HCT116 (cell line): Measurements from ENCODE around the gene CRCP. TPM values are rescaled to one million over a fixed set of nuclear protein-coding genes. Genes with fewer than 3 reads are reported as not detected.
"Not testable (repeated sequence)": the region's sequence is repeated elsewhere in the genome, so short reads cannot be mapped to it uniquely, and the experiment has no call there.

Experiments
- ATAC-seq: fragments of 200-7000 bp; cut with Tn5 transposase; 2 replicates; pipeline ENCODE4 v1.9.1; 2020; ENCODE audit warnings: mild to moderate bottlenecking, moderate library complexity
- BruUV-seq: library from RNA; stranded (reverse); fragments of 400-500 nt; replicated peaks from 2 replicates; lab custom pipeline; 2021; lab: Mats Ljungman, UMichigan
- CTCF ChIA-PET: fragments of 300-600 bp; sonication (Branson Sonifier 250); formaldehyde crosslinking; loops from one replicate; lab custom pipeline; 2021; ENCODE audit warnings: antibody characterized with exemption; lab: Charles Lee
- POLR2A ChIA-PET: fragments of 300-600, 350-600 bp; sonication (Branson Sonifier 250); formaldehyde crosslinking; loops from one replicate; lab custom pipeline; 2021; ENCODE audit warnings: antibody characterized with exemption; lab: Charles Lee
- RAD21 ChIA-PET, 2 experiments: fragments of 300-600 bp; sonication (Branson Sonifier 250); formaldehyde crosslinking; loops; one replicate each; lab custom pipeline; 2023; ENCODE audit warnings: low total read pairs in 2 of 2; ENCODE audit not compliant: uncharacterized antibody in 2 of 2, unreplicated experiment in 2 of 2, low non-redundant PET in 1 of 2; lab: Charles Lee
- DNase-seq: peaks from one replicate; pipeline ENCODE4 v3.0.0-alpha.2; 2010; ENCODE audit warnings: low read depth, low spot score
- H2AFZ ChIP-seq: fragments of 200-600 bp; shearing (Covaris generic), sonication (generic); 2 replicates; pipeline ENCODE4 v1.6.1; 2017; ENCODE audit warnings: low read depth, mixed run types, mixed read lengths, antibody characterized with exemption, low read length; ENCODE audit not compliant: poor library complexity, severe bottlenecking
- H3K27ac ChIP-seq: 2 replicates; pipeline ENCODE4 v1.5.1; 2012; ENCODE audit warnings: low read depth, low read length
- H3K27me3 ChIP-seq: fragments of 200-600 bp; sonication (generic); 2 replicates; pipeline ENCODE4 v1.6.1; 2016; ENCODE audit warnings: mixed run types, low read length, mixed read lengths; ENCODE audit not compliant: insufficient read depth
- H3K36me3 ChIP-seq, 2 experiments: fragments of 200-500 bp in 1 of 2; fragments of 200-600 bp in 1 of 2; sonication (Bioruptor generic) in 1 of 2; sonication (generic) in 1 of 2; 2 replicates each; pipeline versions ENCODE4 v1.5.1 to v1.6.1; 2014 to 2016; ENCODE audit warnings: low read length in 2 of 2, inconsistent platforms in 1 of 2, mixed read lengths in 1 of 2, mixed run types in 1 of 2; ENCODE audit not compliant: insufficient read depth in 2 of 2, control insufficient read depth in 1 of 2
- H3K4me1 ChIP-seq, 2 experiments: fragments of 200-600 bp in 1 of 2; sonication (generic) in 1 of 2; 2 replicates each; pipeline versions ENCODE4 v1.5.1 to v1.6.1; 2012 to 2017; ENCODE audit warnings: low read length in 2 of 2, inconsistent platforms in 1 of 2, mild to moderate bottlenecking in 1 of 2, mixed read lengths in 1 of 2, mixed run types in 1 of 2, moderate library complexity in 1 of 2; ENCODE audit not compliant: insufficient read depth in 2 of 2, control insufficient read depth in 1 of 2
- H3K4me2 ChIP-seq: fragments of 200-600 bp; sonication (generic); 2 replicates; pipeline ENCODE4 v1.6.1; 2017; ENCODE audit warnings: mixed run types, low read length, mixed read lengths
- H3K4me3 ChIP-seq, 2 experiments: fragments of 200-600 bp in 1 of 2; sonication (generic) in 1 of 2; replicated peaks in 1 of 2; 2 replicates each; pipeline ENCODE4 v1.5.1; 2011 to 2016; ENCODE audit warnings: low read length in 2 of 2, control low read depth in 1 of 2, low read depth in 1 of 2, mild to moderate bottlenecking in 1 of 2, mixed read lengths in 1 of 2, mixed run types in 1 of 2
- H3K79me2 ChIP-seq: fragments of 200-600 bp; sonication (generic); 2 replicates; pipeline ENCODE4 v1.6.1; 2017; ENCODE audit warnings: mild to moderate bottlenecking, mixed run types, low read length, moderate library complexity, mixed read lengths; ENCODE audit not compliant: insufficient read depth
- H3K9ac ChIP-seq: fragments of 200-600 bp; sonication (generic); 2 replicates; pipeline ENCODE4 v1.6.1; 2016; ENCODE audit warnings: low read length, mixed read lengths
- H3K9me2 ChIP-seq: fragments of 200-600 bp; sonication (generic), shearing (Covaris generic); 2 replicates; pipeline ENCODE4 v1.6.1; 2017; ENCODE audit warnings: mixed run types, mild to moderate bottlenecking, moderate library complexity; ENCODE audit not compliant: insufficient read depth
- H3K9me3 ChIP-seq, 2 experiments: fragments of 200-500 bp in 1 of 2; fragments of 200-600 bp in 1 of 2; sonication (Bioruptor generic) in 1 of 2; sonication (generic) in 1 of 2; 2 replicates each; pipeline ENCODE4 v1.6.1; 2014 to 2017; ENCODE audit warnings: low read length in 2 of 2, mixed read lengths in 2 of 2, inconsistent platforms in 1 of 2, low read depth in 1 of 2, mild to moderate bottlenecking in 1 of 2, mixed run types in 1 of 2, moderate library complexity in 1 of 2; ENCODE audit not compliant: control insufficient read depth in 1 of 2, insufficient read depth in 1 of 2
- H4K20me1 ChIP-seq: fragments of 200-600 bp; sonication (generic), shearing (Covaris generic); 2 replicates; pipeline ENCODE4 v1.6.1; 2017; ENCODE audit warnings: mixed run types, mild to moderate bottlenecking, moderate library complexity; ENCODE audit not compliant: insufficient read depth
- CBX3 ChIP-seq: IDR thresholded peaks from 2 replicates; pipeline ENCODE4 v1.6.1; 2012; ENCODE audit warnings: low read depth
- CEBPB ChIP-seq: IDR thresholded peaks from 2 replicates; pipeline ENCODE4 v1.6.1; 2012; ENCODE audit warnings: low read depth
- FOSL1 ChIP-seq: IDR thresholded peaks from 2 replicates; pipeline ENCODE4 v1.6.1; 2012; ENCODE audit warnings: low read depth
- JUND ChIP-seq: IDR thresholded peaks from 2 replicates; pipeline ENCODE4 v1.6.1; 2012
- POLR2A ChIP-seq: IDR thresholded peaks from 2 replicates; pipeline ENCODE4 v1.7.0; 2011; ENCODE audit warnings: borderline replicate concordance; ENCODE audit not compliant: insufficient read depth, insufficient read length; ENCODE audit errors: extremely low read depth
- POLR2AphosphoS5 ChIP-seq: IDR thresholded peaks from 2 replicates; pipeline ENCODE4 v1.6.1; 2011; ENCODE audit warnings: mild to moderate bottlenecking, low read depth, low read length, moderate library complexity
- RAD21 ChIP-seq: IDR thresholded peaks from 2 replicates; pipeline ENCODE4 v1.6.1; 2012; ENCODE audit warnings: low read depth, mild to moderate bottlenecking
- SIN3A ChIP-seq: IDR thresholded peaks from 2 replicates; pipeline ENCODE4 v1.6.1; 2012; ENCODE audit warnings: low read depth
- SP1 ChIP-seq: IDR thresholded peaks from 2 replicates; pipeline ENCODE4 v1.6.1; 2012; ENCODE audit warnings: low read depth
- SRF ChIP-seq: IDR thresholded peaks from 2 replicates; pipeline ENCODE4 v1.6.1; 2012; ENCODE audit warnings: low read depth
- TCF7L2 ChIP-seq: IDR thresholded peaks from 2 replicates; pipeline ENCODE4 v1.7.0; 2011; ENCODE audit warnings: borderline replicate concordance, inconsistent platforms; ENCODE audit not compliant: insufficient read depth, insufficient read length; ENCODE audit errors: extremely low read depth
- YY1 ChIP-seq: IDR thresholded peaks from 2 replicates; pipeline ENCODE4 v1.6.1; 2011; ENCODE audit warnings: low read length, low read depth, moderate library complexity, mild to moderate bottlenecking; ENCODE audit not compliant: insufficient replicate concordance; ENCODE audit errors: extremely low read depth
- ZFX ChIP-seq: fragments of 450-650 bp; IDR thresholded peaks from 2 replicates; pipeline ENCODE4 v1.6.1; 2017
- ZNF274 ChIP-seq: fragments of 200-500 bp; sonication (Bioruptor generic); IDR thresholded peaks from 2 replicates; pipeline ENCODE4 v1.6.1; 2014; ENCODE audit warnings: mild to moderate bottlenecking, low read depth, low read length, inconsistent platforms
- intact Hi-C: fragments of 100-400 bp; cut with micrococcal nuclease; formaldehyde crosslinking; loops from 2 replicates; pipeline ENCODE4 v1.10.0; 2022
- total RNA-seq: library from RNA; stranded (reverse); gene quantifications from one replicate; pipeline ENCODE4 v1.2.1, GENCODE V29; 2021; ENCODE audit not compliant: unreplicated experiment
- TF ChIP-seq, protein P1 (sequence below): IDR thresholded peaks from 2 replicates; pipeline ENCODE4 v1.6.1; 2012
- TF ChIP-seq, protein P2 (sequence below): IDR thresholded peaks from 2 replicates; pipeline ENCODE4 v1.6.1; 2012
- TF ChIP-seq, protein P3 (sequence below): IDR thresholded peaks from 2 replicates; pipeline ENCODE4 v1.6.1; 2012; ENCODE audit warnings: low read depth

Gene CRCP
- total RNA-seq, 1 experiment from 2014 or later: 28.4 TPM

DNA sequence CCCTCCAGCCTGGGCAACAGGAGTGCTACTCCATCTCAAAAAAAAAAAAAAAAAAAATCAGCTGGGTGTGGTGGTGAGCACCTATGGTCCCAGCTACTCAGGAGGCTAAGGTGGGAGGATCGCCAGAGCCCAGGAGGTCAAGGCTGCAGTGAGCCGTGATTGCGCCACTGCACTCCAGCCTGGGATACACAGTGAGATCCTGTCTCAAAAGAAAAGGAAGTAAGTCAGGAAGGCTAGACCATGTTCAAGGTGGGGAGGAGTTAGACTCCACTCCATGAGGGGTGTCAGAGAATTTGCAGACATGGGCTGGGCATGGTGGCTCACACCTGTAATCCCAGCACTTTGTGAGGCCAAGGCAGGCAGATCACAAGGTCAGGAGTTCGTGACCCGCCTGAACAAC is 6.2 kb upstream of the CRCP start:
- H2AFZ ChIP-seq, H3K79me2 ChIP-seq, RAD21 ChIA-PET, POLR2A ChIA-PET, H3K9me3 ChIP-seq, ATAC-seq, H3K36me3 ChIP-seq, BruUV-seq, H3K9me2 ChIP-seq, intact Hi-C loops, DNase-seq, H3K27me3 ChIP-seq, H4K20me1 ChIP-seq, H3K4me3 ChIP-seq, CTCF ChIA-PET: not testable (repeated sequence)
- Histone ChIP-seq H3K27ac (peak overlapping the region; percentile 65), H3K4me1 (peaks cover 53 to 82% of the 10 kb centered on the region in 2 experiments), H3K9ac (peak overlapping the region; percentile 30; the same call in 1 of the 2 replicates), H3K4me2 (peak overlapping the region; percentile 50)
- TF ChIP-seq CEBPB: 0 out of 2 replicates have a peak, but pooled peaks have one; percentile 21

DNA sequence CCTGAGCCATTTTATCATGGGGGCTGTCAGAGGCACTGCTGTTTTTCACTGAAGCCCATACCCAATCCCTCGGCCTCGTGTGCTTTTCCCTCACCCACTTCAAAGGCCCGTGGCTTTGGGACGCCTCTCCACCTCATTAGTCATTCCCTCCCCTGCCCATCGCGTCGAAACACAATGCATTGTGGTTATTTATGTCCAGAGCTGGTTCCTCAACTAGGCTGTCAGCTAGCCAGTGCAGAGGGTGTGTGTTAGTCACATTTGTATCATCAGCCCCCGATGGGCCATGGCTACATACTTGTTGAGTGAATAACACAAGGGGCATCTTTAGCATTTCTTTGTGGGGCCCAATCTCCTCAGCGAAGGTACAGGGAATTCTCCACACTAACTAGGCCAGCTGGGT is 3.8 kb upstream of the CRCP start:
- Histone ChIP-seq H3K9me3 (no peaks in the 10 kb centered on the region), H3K4me2 (peak overlapping the region; percentile 63), H3K79me2 (peaks cover 12% of the 10 kb centered on the region), H3K4me1 (peaks cover 54 to 73% of the 10 kb centered on the region in 2 experiments), H3K36me3 (no peaks in the 10 kb centered on the region), H3K4me3 (peak overlapping the region in 1 of 2 experiments; percentile 10; a peak in 2 of 4 replicates), H2AFZ (no peak overlapping the region), H4K20me1 (no peaks in the 10 kb centered on the region), H3K9me2 (no peaks in the 10 kb centered on the region), H3K27me3 (no peaks in the 10 kb centered on the region), H3K9ac (peak overlapping the region; percentile 40), H3K27ac (peak overlapping the region; percentile 74)
- DNase-seq (peak; percentile 94), ATAC-seq (peak; percentile 68)
- ChIA-PET RAD21 (interaction anchor here in 1 of 2 experiments (0.7 kb wide), 1 partner anchor 10 kb away, joined by 3 read pairs; no protein-coding TSS in a partner anchor), CTCF (no interaction called here), POLR2A (no interaction called here)
- no TSS peak for BruUV-seq
- intact Hi-C loops: no loop called here
- peak; percentile 89 for TF ChIP-seq FOSL1
- TF ChIP-seq POLR2AphosphoS5: peak; percentile 68
- TF ChIP-seq TCF7L2: peak; percentile 93
- peak; percentile 86 for TF ChIP-seq CBX3
- TF ChIP-seq, protein P1, sequence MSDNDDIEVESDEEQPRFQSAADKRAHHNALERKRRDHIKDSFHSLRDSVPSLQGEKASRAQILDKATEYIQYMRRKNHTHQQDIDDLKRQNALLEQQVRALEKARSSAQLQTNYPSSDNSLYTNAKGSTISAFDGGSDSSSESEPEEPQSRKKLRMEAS: peak; percentile 95
- TF ChIP-seq YY1: no peak
- peak; percentile 89 for TF ChIP-seq JUND
- TF ChIP-seq SRF: no peak
- no peak for TF ChIP-seq POLR2A
- TF ChIP-seq ZFX: no peak
- TF ChIP-seq, protein P2, sequence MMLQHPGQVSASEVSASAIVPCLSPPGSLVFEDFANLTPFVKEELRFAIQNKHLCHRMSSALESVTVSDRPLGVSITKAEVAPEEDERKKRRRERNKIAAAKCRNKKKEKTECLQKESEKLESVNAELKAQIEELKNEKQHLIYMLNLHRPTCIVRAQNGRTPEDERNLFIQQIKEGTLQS: no peak
- TF ChIP-seq ZNF274: no peak
- TF ChIP-seq RAD21: peak; percentile 13; the same call in 1 of the 2 replicates
- TF ChIP-seq, protein P3, sequence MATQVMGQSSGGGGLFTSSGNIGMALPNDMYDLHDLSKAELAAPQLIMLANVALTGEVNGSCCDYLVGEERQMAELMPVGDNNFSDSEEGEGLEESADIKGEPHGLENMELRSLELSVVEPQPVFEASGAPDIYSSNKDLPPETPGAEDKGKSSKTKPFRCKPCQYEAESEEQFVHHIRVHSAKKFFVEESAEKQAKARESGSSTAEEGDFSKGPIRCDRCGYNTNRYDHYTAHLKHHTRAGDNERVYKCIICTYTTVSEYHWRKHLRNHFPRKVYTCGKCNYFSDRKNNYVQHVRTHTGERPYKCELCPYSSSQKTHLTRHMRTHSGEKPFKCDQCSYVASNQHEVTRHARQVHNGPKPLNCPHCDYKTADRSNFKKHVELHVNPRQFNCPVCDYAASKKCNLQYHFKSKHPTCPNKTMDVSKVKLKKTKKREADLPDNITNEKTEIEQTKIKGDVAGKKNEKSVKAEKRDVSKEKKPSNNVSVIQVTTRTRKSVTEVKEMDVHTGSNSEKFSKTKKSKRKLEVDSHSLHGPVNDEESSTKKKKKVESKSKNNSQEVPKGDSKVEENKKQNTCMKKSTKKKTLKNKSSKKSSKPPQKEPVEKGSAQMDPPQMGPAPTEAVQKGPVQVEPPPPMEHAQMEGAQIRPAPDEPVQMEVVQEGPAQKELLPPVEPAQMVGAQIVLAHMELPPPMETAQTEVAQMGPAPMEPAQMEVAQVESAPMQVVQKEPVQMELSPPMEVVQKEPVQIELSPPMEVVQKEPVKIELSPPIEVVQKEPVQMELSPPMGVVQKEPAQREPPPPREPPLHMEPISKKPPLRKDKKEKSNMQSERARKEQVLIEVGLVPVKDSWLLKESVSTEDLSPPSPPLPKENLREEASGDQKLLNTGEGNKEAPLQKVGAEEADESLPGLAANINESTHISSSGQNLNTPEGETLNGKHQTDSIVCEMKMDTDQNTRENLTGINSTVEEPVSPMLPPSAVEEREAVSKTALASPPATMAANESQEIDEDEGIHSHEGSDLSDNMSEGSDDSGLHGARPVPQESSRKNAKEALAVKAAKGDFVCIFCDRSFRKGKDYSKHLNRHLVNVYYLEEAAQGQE: no peak
- peak; percentile 91 for TF ChIP-seq SP1
- TF ChIP-seq SIN3A: peak; percentile 92
